ENCODE measurements around the gene GOLGA8S.

DNA sequence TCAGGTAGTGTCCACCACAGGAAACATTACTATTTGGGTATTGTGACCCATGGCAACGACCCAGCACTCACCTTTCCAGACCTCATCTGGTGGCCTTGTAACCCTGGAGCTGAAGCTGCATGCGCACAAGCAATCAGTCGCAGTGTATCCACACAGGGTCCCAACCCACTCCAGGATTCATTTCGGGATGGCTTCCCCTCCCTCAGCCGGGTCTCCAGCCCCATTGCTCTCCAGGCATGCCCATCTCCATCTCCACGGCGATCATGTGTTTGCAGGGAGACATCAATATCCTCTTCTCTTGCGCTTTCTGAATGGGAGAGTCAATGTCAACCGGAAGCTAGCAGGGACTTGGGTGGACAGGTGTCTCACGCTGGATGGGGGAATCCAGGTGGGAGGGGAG is 57.3 kb downstream of the GOLGA8S start:
- TF ChIP-seq ZBTB33 (IDR thresholded peaks at IDR 0.05), result no peak
- TF ChIP-seq EGR1 (IDR thresholded peaks at IDR 0.05; ENCODE audit: borderline replicate concordance in 1 of 2, low read depth in 2 of 2, low read length in 2 of 2), result no peak
- no peak for TF ChIP-seq ZNF217 (IDR thresholded peaks at IDR 0.05)
- TF ChIP-seq HCFC1 (IDR thresholded peaks at IDR 0.05; ENCODE audit: low read length), result no peak
